AG04449 (cell line): ENCODE measurements around the gene ARHGEF7.

ENCODE experiments used
- CTCF ChIA-PET: fragments of 350-600 bp; formaldehyde crosslinking; extraction: SDS; loops from one replicate; lab custom pipeline; 2021; ENCODE audit warnings: antibody characterized with exemption; lab: Yijun Ruan, JAX
- POLR2A ChIA-PET: fragments of 400-600, 350-600 bp; formaldehyde crosslinking; extraction: SDS; loops from one replicate; lab custom pipeline; 2020; ENCODE audit warnings: antibody characterized with exemption, inconsistent platforms; lab: Yijun Ruan, JAX
- DNase-seq: peaks from one replicate; pipeline ENCODE4 v3.0.0-alpha.2; 2010; ENCODE audit warnings: low read depth, low spot score
- H3K4me3 ChIP-seq: 2 replicates; pipeline ENCODE4 v1.5.1; 2011; ENCODE audit warnings: low read depth, mild to moderate bottlenecking, control low read depth, low read length
- CTCF ChIP-seq: IDR thresholded peaks from one replicate; pipeline ENCODE4 v1.5.1; 2011; ENCODE audit warnings: mild to moderate bottlenecking, moderate library complexity, low read length, control low read depth, inconsistent platforms; ENCODE audit not compliant: insufficient read depth; ENCODE audit errors: missing control alignments

ARHGEF7 gene

DNA sequence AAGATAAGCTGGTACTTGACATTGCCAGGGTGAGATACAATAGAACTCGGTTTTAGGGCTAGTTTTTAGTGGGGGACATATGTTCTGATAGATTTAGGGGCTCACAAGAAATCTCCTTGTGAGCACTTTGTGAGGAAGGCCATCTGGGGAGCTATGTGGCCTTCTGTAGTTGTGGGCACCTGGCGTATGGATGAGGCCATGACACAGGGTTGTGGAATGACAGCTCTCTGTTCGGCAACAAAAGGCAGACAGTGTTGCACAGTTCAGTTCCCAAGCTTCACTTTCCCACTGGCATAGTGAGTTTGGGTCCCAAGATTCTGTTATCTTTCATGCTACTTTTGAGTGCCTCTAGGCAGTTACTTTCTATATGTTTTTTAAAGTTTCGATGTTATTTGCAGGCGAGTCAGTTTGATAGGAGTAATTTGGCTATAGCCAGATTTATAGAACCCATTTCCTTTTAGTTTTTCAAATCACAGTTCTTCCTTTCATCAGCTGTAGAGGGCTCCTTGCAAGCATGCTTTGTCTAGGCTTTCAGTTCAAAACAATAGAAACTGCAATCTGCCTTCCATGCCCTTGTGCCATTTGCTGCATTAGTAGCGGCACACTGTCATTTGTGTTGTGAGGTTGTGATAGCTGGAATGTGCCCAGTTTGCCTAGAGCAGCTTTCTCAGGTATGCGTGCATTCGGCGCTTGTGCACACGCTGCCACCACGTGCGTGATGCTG, 134.7 kb downstream of the ARHGEF7 start:
- ChIA-PET POLR2A (no interaction called here), CTCF (interaction anchor here (0.5 to 1.7 kb wide), 5 partner anchors 8 to 209 kb away, joined by 3 to 8 read pairs (median 3); no protein-coding TSS in a partner anchor)
- H3K4me3 ChIP-seq, result no peak overlapping the region
- no peak for DNase-seq
- TF ChIP-seq CTCF, result no peak

- TF ChIP-seq CTCF, result no peak
Observed at GRCh38 chr13:111251646-111252445, 136.7 kb downstream of the ARHGEF7 start.

DNA sequence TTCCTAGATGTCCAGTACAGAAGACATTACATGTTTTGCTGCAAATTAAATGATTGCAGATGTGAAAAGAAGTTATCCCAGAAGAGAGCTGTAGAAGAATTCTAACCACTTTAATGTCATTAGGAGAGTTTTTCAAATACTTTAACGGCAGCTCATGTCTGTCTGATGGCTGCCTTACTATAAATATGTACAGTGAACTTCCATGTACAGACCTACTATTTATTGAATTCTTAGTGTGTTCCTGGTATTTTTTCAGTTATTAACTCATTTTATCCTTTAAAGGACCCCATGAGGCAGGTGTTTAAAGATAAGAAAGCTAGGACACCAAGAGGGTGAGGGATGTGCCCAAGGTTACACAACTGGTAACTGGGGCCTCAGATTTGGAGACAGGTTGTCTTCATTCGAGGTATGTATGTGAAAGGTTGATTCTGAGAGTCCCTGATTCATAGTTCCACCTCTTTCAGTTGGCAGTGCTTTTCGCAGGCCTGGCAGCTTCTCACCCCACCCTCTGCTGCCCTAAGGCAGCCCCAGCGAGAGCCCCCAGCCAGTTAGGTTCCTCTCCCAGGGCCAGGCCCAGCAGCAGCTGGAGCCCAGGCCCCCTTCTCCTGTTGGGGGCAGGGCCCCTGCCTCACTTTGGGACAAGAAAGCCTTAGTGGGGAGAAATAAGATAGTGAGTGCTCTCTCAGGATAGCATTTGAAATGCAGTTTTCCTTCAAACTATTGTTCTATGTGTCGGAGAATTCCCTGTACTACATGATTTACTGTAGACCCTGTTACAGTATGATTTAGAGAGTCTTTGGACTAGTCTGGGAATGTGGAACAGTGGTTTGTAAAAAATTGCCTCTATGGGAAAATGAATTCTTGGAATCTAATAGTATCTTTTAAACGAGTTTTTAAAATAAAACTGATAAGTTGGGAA, 137.6 kb downstream of the ARHGEF7 start:
- ChIA-PET POLR2A (interaction anchor here (1.0 kb wide), 1 partner anchor 28 kb away, joined by 5 read pairs; no protein-coding TSS in a partner anchor), CTCF (interaction anchor here (1.5 to 1.8 kb wide), 3 partner anchors 15 to 185 kb away, joined by 4 to 5 read pairs (median 4); no protein-coding TSS in a partner anchor)
- peak; percentile 77 for DNase-seq
- H3K4me3 ChIP-seq, result no peak overlapping the region
- no peak for TF ChIP-seq CTCF

More at GRCh38 chr13:111251646-111252445, 136.7 kb downstream of the ARHGEF7 start:
- H3K4me3 ChIP-seq, result no peak overlapping the region
- ChIA-PET POLR2A (interaction anchor here (1.0 kb wide), 1 partner anchor 29 kb away, joined by 5 read pairs; no protein-coding TSS in a partner anchor), CTCF (interaction anchor here (1.5 to 1.8 kb wide), 2 partner anchors 22 to 184 kb away, joined by 4 to 5 read pairs; no protein-coding TSS in a partner anchor)
- DNase-seq, result no peak

- DNase-seq, result no peak
- no peak overlapping the region for H3K4me3 ChIP-seq
- TF ChIP-seq CTCF, result no peak
- ChIA-PET CTCF (interaction anchor here (1.5 to 1.8 kb wide), 3 partner anchors 15 to 186 kb away, joined by 4 to 5 read pairs (median 4); no protein-coding TSS in a partner anchor), POLR2A (no interaction called here)
Observed at GRCh38 chr13:111253365-111253872, 138.3 kb downstream of the ARHGEF7 start.

DNA sequence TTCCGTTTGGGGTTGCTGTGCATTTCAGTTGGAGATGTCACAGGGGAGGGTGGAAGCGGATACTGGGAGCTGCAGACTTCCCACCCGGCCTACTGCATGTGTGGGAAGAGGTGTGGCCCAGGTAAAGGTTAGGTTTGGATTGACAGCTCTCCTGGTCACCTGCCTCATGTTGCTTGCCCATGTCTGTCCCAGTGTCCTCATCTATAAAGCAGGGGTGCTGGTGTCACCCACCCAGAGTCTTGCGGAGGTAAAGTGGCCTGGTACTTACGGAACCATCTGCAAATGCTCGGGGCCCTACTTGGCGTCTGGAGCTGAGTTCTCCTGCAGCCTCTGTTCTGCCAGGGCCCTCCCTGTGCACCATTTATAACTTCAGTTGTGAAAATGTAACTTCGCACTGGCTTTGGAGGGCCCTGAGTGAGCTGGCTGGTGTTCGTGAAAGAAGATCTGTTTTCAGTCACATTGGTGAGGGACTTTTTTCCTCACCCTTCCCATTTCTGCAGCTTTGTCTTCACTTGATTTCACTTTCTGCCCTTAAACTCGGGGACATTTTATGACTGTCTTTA, 140.2 kb downstream of the ARHGEF7 start:
- ChIA-PET CTCF (interaction anchor here (0.6 to 2.0 kb wide), 5 partner anchors 9 to 187 kb away, joined by 3 to 4 read pairs (median 4); no protein-coding TSS in a partner anchor), POLR2A (no interaction called here)
- H3K4me3 ChIP-seq, result no peak overlapping the region
- no peak for DNase-seq
- TF ChIP-seq CTCF, result no peak
